B cell (primary cell): Measurements from ENCODE around the gene GTF2I. TPM values are rescaled to one million over a fixed set of nuclear protein-coding genes. Genes with fewer than 3 reads are reported as not detected.
"Not testable (repeated sequence)": the region's sequence is repeated elsewhere in the genome, so short reads cannot be mapped to it uniquely, and the experiment has no call there.

Experiments used
- ATAC-seq: fragments of 200-7000 bp; cut with Tn5 transposase; one replicate; pipeline ENCODE4 v1.10.0; 2021; ENCODE audit warnings: low read depth, mild to moderate bottlenecking, moderate number of reproducible peaks, moderate library complexity
- CTCF ChIA-PET: fragments of 350-600 bp; sonication (Branson Sonifier 250); formaldehyde crosslinking; loops from one replicate; lab custom pipeline; 2021; ENCODE audit warnings: antibody characterized with exemption, inconsistent platforms; lab: Charles Lee
- POLR2A ChIA-PET: fragments of 350-600 bp; sonication (Branson Sonifier 250); formaldehyde crosslinking; loops from one replicate; lab custom pipeline; 2021; ENCODE audit warnings: antibody characterized with exemption; lab: Charles Lee
- DNase-seq: peaks from one replicate; pipeline ENCODE4 v3.0.0; 2013
- H2AFZ ChIP-seq: 2 replicates; pipeline ENCODE4 v1.6.1; 2012; ENCODE audit warnings: mild to moderate bottlenecking, low read depth, low read length; ENCODE audit not compliant: insufficient read depth, poor library complexity, severe bottlenecking
- H3K27ac ChIP-seq, 2 donors: 1 replicate in 1 of 2; 2 replicates in 1 of 2; pipeline ENCODE4 v1.5.1; 2012 to 2013; ENCODE audit warnings: low read length in 2 of 2, mild to moderate bottlenecking in 2 of 2, moderate library complexity in 1 of 2
- H3K27me3 ChIP-seq, 4 experiments: fragments of 200-600 bp in 1 of 4; sonication (generic) in 1 of 4; replicated peaks in 1 of 4; 1 replicate in 2 of 4; 2 replicates in 2 of 4; pipeline versions ENCODE4 v1.6.1 to v1.7.0; 2013 to 2016; ENCODE audit warnings: low read length in 3 of 4, mild to moderate bottlenecking in 2 of 4, mixed read lengths in 1 of 4, moderate library complexity in 1 of 4; ENCODE audit not compliant: insufficient read depth in 4 of 4, control insufficient read depth in 3 of 4; ENCODE audit errors: control extremely low read depth in 1 of 4
- H3K36me3 ChIP-seq, 2 experiments: replicated peaks in 1 of 2; 1 replicate in 1 of 2; 2 replicates in 1 of 2; pipeline versions ENCODE4 v1.6.1 to v1.7.1; 2013; ENCODE audit warnings: low read length in 1 of 2; ENCODE audit not compliant: insufficient read depth in 2 of 2, control insufficient read depth in 1 of 2; ENCODE audit errors: control extremely low read depth in 1 of 2, extremely low read depth in 1 of 2
- H3K4me1 ChIP-seq, 2 donors: fragments of 200-600 bp in 1 of 2; sonication (generic) in 1 of 2; 1 replicate in 1 of 2; 2 replicates in 1 of 2; pipeline versions ENCODE4 v1.5.1 to v1.6.1; 2013 to 2017; ENCODE audit warnings: low read length in 2 of 2; ENCODE audit not compliant: control insufficient read depth in 2 of 2, insufficient read depth in 2 of 2
- H3K4me2 ChIP-seq: replicated peaks from 2 replicates; pipeline ENCODE3; 2012; ENCODE audit warnings: mild to moderate bottlenecking, low read depth, low read length; ENCODE audit not compliant: poor library complexity, severe bottlenecking
- H3K4me3 ChIP-seq, 5 experiments: fragments of 200-600 bp in 1 of 5; sonication (generic) in 1 of 5; 1 replicate in 3 of 5; 2 replicates in 2 of 5; pipeline versions ENCODE4 v1.5.1 to v1.7.0; 2011 to 2016; ENCODE audit warnings: low read length in 4 of 5, mild to moderate bottlenecking in 4 of 5, low read depth in 2 of 5, control low read depth in 1 of 5, moderate library complexity in 1 of 5; ENCODE audit not compliant: insufficient read depth in 1 of 5; ENCODE audit errors: control extremely low read depth in 1 of 5, extremely low read depth in 1 of 5
- H3K79me2 ChIP-seq: fragments of 200-600 bp; sonication (generic); one replicate; pipeline ENCODE4 v1.6.0; 2016; ENCODE audit warnings: low read length; ENCODE audit not compliant: control insufficient read depth, insufficient read depth
- H3K9ac ChIP-seq: fragments of 200-600 bp; sonication (generic); 2 replicates; pipeline ENCODE4 v1.6.1; 2017; ENCODE audit warnings: mild to moderate bottlenecking, low read length, moderate library complexity
- H3K9me3 ChIP-seq, 3 donors: one replicate each; pipeline versions ENCODE4 v1.6.1 to v1.7.1; 2013; ENCODE audit warnings: low read length in 2 of 3; ENCODE audit not compliant: control insufficient read depth in 2 of 3, insufficient read depth in 1 of 3; ENCODE audit errors: control extremely low read depth in 1 of 3
- H4K20me1 ChIP-seq: 2 replicates; pipeline ENCODE4 v1.6.0; 2012; ENCODE audit warnings: mild to moderate bottlenecking, low read length; ENCODE audit not compliant: insufficient read depth, control insufficient read depth, poor library complexity, severe bottlenecking
- H3K27ac Mint-ChIP-seq: one replicate; pipeline ENCODE4 v1.8.0; 2021; ENCODE audit warnings: mixed read lengths
- H3K27me3 Mint-ChIP-seq: one replicate; pipeline ENCODE4 v1.8.0; 2021; ENCODE audit warnings: mixed read lengths
- H3K4me1 Mint-ChIP-seq: one replicate; pipeline ENCODE4 v1.8.0; 2021; ENCODE audit warnings: mixed read lengths
- H3K4me3 Mint-ChIP-seq: one replicate; pipeline ENCODE4 v1.8.0; 2021; ENCODE audit warnings: mixed read lengths
- H3K9me3 Mint-ChIP-seq: one replicate; pipeline ENCODE4 v1.8.0; 2022; ENCODE audit warnings: mixed read lengths; ENCODE audit not compliant: insufficient read depth
- WGBS: methylation state at CpG from one replicate; pipeline ENCODE4 v1.1.5; 2013; ENCODE audit warnings: missing lambda C conversion rate; ENCODE audit not compliant: insufficient coverage; 5-methylcytosine and 5-hydroxymethylcytosine counted together
- intact Hi-C: fragments of 100-400 bp; cut with micrococcal nuclease; formaldehyde crosslinking; loops from one replicate; pipeline ENCODE4 v1.10.0; 2022
- polyA plus RNA-seq: library from polyadenylated mRNA; depleted of rRNA; stranded (reverse); fragments of >200 nt; gene quantifications from 2 replicates; pipeline ENCODE4 v1.2.3, GENCODE V29; 2012
- total RNA-seq, 2 donors: library from RNA; stranded (reverse); fragments of 120-200 nt in 1 of 2; gene quantifications; 1 replicate in 1 of 2; 2 replicates in 1 of 2; pipeline versions ENCODE4 v1.2.3 to v1.2.4, GENCODE V29; 2013 to 2022

The GTF2I gene
- total and polyA plus RNA-seq, 2 donors (not counting 1 experiment from before 2014, with no cell fraction given), result 140 to 271 TPM

GRCh38 chr7:74758268-74758667 is 100.8 kb downstream of the GTF2I start:
- ATAC-seq, H3K27me3 ChIP-seq, DNase-seq: not testable (repeated sequence)

GRCh38 chr7:74758982-74759381 is 101.5 kb downstream of the GTF2I start:
- DNase-seq, H3K27ac Mint-ChIP-seq, H3K4me3 Mint-ChIP-seq, H3K4me3 ChIP-seq, H3K4me2 ChIP-seq, H3K27me3 ChIP-seq, H3K27ac ChIP-seq, ATAC-seq, H3K4me1 ChIP-seq, H3K79me2 ChIP-seq, CTCF ChIA-PET, H3K36me3 ChIP-seq, intact Hi-C loops, H2AFZ ChIP-seq, H3K9ac ChIP-seq, H3K9me3 ChIP-seq, H3K4me1 Mint-ChIP-seq, H3K9me3 Mint-ChIP-seq, POLR2A ChIA-PET, H3K27me3 Mint-ChIP-seq, H4K20me1 ChIP-seq: not testable (repeated sequence)
- WGBS, result no CpG with 5 or more reads among the region's 3 CpGs

More at GRCh38 chr7:74758268-74758667, 100.8 kb downstream of the GTF2I start:
- H3K9me3 Mint-ChIP-seq, CTCF ChIA-PET, H3K9ac ChIP-seq, H3K79me2 ChIP-seq, H3K4me2 ChIP-seq, POLR2A ChIA-PET, H3K9me3 ChIP-seq, H3K4me3 ChIP-seq, H3K4me1 ChIP-seq, H3K36me3 ChIP-seq, H3K27ac Mint-ChIP-seq, H3K4me1 Mint-ChIP-seq, intact Hi-C loops, H3K27me3 Mint-ChIP-seq, H4K20me1 ChIP-seq, H3K4me3 Mint-ChIP-seq, H2AFZ ChIP-seq, H3K27ac ChIP-seq: not testable (repeated sequence)
- WGBS, result no CpG with 5 or more reads among the region's 7 CpGs

- H3K9me3 Mint-ChIP-seq, H3K9ac ChIP-seq, H3K4me3 Mint-ChIP-seq, H3K27ac ChIP-seq, H2AFZ ChIP-seq, H4K20me1 ChIP-seq, H3K36me3 ChIP-seq, H3K4me1 ChIP-seq, H3K27me3 ChIP-seq, POLR2A ChIA-PET, H3K27me3 Mint-ChIP-seq, H3K9me3 ChIP-seq, H3K4me1 Mint-ChIP-seq, H3K4me2 ChIP-seq, intact Hi-C loops, H3K79me2 ChIP-seq, H3K27ac Mint-ChIP-seq, DNase-seq, H3K4me3 ChIP-seq, CTCF ChIA-PET: not testable (repeated sequence)
- peak; percentile 37 for ATAC-seq
- no CpG with 5 or more reads among the region's 17 CpGs for WGBS
These were observed 107.8 kb downstream of the GTF2I start for GRCh38 chr7:74765205-74765918.

GRCh38 chr7:74766509-74766908 is 109.0 kb downstream of the GTF2I start:
- intact Hi-C loops, H3K27ac ChIP-seq, POLR2A ChIA-PET, H3K4me2 ChIP-seq, H3K4me1 ChIP-seq, H3K4me3 ChIP-seq, H3K27me3 ChIP-seq, DNase-seq, H3K4me1 Mint-ChIP-seq, H3K27me3 Mint-ChIP-seq, H2AFZ ChIP-seq, H4K20me1 ChIP-seq, H3K27ac Mint-ChIP-seq, CTCF ChIA-PET, H3K36me3 ChIP-seq, H3K9me3 ChIP-seq, H3K4me3 Mint-ChIP-seq, H3K79me2 ChIP-seq, H3K9me3 Mint-ChIP-seq, H3K9ac ChIP-seq: not testable (repeated sequence)
- no CpG with 5 or more reads among the region's 7 CpGs for WGBS
- peak; percentile 11 for ATAC-seq
